ENCODE data around the gene NUP153.
"Not testable (repeated sequence)": the region's sequence is repeated elsewhere in the genome, so short reads cannot be mapped to it uniquely, and the experiment has no call there.

NUP153 gene

DNA sequence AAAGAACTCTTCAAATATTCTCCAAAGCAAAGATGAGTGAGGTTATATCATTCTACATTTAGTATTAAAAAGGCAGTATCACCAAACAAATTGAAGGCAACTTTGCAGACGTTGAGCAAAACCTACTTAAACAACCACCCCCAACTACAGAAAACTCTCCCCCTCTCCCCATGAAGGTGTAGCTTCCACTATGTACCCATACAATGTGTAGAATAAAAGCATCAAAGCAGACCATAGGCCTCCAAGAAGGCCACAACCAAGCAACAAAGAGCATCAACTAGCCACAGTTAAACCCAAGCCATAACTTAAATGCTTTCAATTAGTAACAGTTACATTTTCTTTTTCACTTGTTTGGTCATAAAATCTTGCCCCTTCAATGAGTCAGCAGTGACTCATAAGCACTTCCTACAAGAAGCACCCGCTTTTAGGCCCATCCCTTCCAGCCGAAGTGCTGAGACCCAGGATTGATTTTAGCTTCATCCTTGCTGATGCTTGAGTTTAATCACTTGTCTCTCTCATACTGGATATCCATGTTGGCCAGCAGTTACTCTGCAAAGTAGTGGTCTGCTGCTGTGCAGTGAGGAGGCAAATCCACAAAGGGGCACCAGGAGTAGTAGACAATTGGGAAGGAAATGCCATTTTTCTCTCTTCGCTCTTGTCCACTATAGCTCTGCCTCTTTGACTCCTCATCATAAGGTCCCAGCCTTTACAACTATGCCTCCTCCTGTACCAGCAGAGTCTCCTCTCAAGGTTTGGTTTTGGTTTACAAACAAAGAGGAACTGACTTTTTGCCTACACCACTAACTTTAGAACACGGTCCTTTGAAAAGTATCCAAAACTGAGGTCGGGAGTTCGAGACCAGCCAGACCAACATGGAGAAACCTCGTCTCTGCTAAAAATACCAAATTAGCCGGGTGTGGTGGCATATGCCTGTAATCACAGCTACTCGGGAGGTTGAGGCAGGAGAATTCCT is 8.4 kb upstream of the NUP153 start:
- no peak for DNase-seq (ENCODE audit: low read depth, low spot score)
- no peak overlapping the region for H3K4me3 ChIP-seq (ENCODE audit: low read length)

GRCh38 chr6:17714177-17714576 is 7.5 kb upstream of the NUP153 start:
- DNase-seq (ENCODE audit: low read depth, low spot score), result no peak

DNA sequence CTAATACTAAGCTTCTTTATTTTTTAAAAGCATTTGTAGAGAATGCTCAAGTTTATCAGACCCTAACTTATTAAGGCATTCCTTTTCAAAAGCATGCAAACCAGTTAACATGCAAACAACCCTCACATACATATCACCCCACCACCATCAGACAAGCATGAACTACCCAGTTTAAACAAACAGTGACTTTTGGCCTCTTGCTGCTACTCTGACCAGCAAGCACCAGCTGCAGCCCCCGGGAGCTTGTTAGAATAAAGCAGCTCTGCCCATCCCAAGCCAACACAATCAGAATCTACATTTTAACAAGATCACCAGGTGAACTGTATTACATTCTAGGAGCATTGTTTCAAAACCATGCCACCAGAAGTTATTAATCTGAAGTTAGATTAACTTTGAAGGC is 5.9 kb upstream of the NUP153 start:
- no peak overlapping the region for H3K4me3 ChIP-seq (ENCODE audit: low read length)
- no peak for DNase-seq (ENCODE audit: low read depth, low spot score)

More at GRCh38 chr6:17714177-17714576, 7.5 kb upstream of the NUP153 start:
- no peak overlapping the region for H3K4me3 ChIP-seq (ENCODE audit: low read length)

DNA sequence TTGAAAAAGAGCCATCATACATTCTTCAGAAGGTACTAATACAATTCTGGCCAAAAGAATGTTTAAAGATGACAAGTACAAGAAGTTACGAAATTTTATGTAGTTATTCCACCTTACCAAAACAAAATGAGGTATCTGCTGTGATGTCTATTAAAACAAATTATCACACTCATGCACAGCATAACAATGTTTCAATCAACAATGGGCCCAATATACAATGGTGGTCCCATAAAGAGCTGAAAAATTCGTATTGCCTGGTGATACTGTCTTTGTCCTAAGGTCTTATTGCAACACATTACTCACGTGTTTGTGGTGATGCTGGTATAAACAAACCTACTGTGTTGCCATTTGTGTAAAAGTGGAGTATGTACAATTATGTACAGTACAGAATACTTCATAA is 3.6 kb upstream of the NUP153 start:
- DNase-seq (ENCODE audit: low read depth, low spot score), result no peak
- no peak overlapping the region for H3K4me3 ChIP-seq (ENCODE audit: low read length)

DNA sequence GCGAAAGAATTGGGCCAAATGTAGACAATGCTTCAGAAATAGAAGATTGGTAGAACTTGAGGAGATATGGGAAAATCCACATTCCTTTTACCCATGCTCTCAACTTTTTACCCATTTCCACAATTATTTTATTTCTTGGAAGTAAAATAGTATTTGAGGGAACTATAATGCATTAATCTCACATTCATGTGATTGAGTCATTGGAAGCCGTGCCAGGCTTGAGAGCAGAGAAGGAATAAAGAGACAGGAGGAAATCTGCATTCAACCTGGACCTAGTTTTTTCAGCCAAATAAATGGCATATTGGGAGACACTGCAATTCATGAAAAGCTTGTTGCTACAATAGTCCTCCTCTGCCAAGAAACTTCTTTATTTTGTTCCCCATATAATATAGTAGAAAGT is 2.8 kb upstream of the NUP153 start:
- no peak for DNase-seq (ENCODE audit: low read depth, low spot score)

DNA sequence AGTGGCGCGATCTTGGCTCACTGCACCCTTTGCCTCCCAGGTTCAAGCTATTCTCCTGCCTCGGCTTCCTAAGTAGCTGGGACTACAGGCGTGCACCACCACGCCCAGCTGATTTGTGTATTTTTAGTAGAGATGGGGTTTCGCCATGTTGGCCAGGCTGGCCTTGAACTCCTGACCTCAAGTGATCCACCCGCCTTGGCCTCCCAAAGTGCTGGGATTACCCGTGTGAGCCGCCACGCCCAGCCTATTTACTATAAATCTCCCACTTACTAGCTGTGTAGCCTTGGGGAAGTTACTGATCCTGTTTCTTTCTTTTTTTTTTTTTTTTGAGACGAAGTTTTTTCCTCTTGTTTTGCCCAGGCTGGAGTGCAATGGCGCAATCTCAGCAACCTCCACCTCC is 1.3 kb upstream of the NUP153 start:
- not testable (repeated sequence) for DNase-seq (ENCODE audit: low read depth, low spot score); H3K4me3 ChIP-seq (ENCODE audit: low read length)

More for the DNA sequence above, 2.8 kb upstream of the NUP153 start:
- no peak overlapping the region for H3K4me3 ChIP-seq (ENCODE audit: low read length)

DNA sequence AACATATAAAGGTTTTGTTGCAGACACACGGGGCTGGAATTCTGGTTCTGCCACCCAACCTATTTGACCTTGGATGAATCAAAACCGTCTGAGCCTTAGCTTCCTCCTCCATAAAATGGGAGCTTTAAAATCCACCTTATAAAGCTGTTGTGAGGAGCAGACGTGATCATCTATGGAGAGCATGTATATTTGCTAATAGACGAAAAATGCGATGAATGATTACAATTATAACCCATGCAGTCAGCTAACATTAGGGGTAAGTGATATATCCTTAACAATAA is 586 bp upstream of the NUP153 start:
- DNase-seq (ENCODE audit: low read depth, low spot score), result no peak
- peak overlapping the region; percentile 82 for H3K4me3 ChIP-seq (ENCODE audit: low read length)

DNA sequence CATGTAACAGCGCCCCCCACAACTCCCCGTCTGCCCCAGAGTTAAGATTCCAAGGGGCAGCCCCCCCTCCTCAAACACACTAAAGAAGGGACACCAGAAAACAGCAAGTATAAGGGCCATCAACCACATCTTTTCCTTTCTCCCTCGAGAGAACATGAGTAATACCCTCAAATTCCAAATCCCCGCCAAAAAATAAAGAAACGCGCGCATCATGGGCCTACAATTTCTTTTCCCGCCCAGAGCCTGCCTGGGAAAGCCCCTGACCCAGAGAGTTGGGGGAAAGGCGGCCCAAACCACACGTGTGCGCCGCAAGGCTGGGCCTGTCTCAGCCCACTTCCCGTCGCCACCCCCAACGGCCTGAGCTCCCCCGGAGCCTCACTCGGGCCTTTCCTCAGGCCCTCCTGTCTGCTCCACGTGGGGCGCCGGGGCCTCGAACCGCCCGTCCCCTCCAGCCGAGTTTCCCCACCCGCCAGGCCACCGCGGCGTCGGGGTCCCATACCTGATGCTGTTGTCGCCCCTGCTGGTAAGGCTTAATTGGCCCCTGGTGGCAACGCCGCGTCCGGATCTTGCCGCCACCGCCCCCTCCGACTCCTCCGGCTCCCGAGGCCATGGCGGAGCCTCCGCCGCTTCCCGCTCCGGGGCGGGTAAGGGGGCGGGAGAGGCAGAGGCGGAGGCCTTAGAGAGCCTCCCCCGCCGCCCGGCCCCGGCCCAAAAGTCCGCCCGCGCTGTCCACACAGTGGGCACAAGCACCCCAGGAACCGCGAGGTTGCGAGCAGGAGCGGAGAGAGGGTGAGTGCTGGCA is 746 bp downstream of the NUP153 start:
- peak overlapping the region; percentile 82 for H3K4me3 ChIP-seq (ENCODE audit: low read length)
- DNase-seq (ENCODE audit: low read depth, low spot score), result peak; percentile 75

- H3K4me3 ChIP-seq (ENCODE audit: low read length), result peak overlapping the region; percentile 82
- no peak for DNase-seq (ENCODE audit: low read depth, low spot score)
These were observed 1.3 kb downstream of the NUP153 start for GRCh38 chr6:17705428-17705777.

DNA sequence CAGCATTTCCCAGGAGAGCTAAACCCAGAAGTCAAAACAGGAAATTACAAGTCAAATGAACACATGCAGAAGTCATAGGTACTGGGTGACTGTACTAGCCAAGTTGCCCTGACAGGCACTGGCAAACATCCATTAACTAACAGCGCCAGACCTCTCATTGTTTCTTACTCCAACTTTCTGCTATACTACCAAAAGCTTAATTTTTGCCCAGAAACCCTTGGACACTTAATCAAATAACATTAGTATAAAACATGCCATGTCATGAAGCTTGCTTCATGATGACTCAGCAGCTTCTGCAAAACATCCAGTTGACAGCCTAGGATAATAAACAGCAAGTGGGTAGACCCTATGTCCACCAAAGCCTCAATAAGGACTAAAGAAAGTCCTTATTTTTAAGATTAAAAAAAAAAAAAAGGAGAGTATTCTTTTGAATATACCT is 3.5 kb downstream of the NUP153 start:
- H3K4me3 ChIP-seq (ENCODE audit: low read length), result no peak overlapping the region
- peak; percentile 20 for DNase-seq (ENCODE audit: low read depth, low spot score)

DNA sequence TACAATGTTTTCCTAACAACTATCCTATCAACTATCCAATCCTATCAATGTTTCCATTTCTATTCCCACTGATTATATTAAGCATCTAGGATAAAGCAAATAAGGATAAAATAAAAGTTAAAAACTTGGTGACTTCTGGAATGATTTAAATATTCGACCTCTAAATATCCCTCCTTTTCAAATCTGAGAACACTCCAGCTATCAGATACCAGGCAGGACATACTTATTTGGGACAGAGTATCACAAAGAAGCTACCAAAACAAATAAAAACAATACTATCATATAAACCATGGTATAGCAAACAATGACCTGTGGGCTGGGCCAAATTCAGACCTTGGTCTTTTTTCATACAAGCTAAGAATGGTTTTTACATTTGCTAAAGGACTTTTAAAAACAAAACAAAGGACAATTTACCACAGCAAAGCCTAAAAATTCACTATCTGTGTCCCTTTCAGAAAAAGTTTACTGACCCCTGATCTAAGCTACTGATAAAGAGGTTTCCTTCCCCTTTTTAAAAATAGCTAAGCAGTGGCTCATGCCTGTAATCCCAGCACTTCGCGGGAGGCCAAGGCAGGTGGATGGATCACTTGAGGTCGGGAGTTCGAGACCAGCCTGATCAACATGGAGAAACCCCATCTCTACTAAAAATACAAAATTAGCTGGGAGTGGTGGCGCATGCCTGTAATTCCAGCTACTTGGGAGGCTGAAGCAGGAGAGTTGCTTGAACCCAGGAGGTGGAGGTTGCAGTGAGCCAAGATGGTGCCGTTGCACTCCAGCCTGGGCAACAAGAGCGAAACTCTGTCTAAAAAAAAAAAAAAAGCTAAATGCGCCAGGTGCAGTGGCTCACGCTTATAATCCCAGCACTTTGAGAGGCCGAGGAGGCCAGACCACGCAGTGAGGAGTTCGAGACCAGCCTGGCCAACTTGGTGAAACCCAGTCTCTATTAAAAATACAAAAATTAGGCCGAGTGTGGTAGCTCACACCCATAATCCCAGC is 6.0 kb downstream of the NUP153 start:
- no peak overlapping the region for H3K4me3 ChIP-seq (ENCODE audit: low read length)
- no peak for DNase-seq (ENCODE audit: low read depth, low spot score)

GRCh38 chr6:17691925-17692538 is 14.7 kb downstream of the NUP153 start:
- no peak for DNase-seq (ENCODE audit: low read depth, low spot score)
- no peak overlapping the region for H3K4me3 ChIP-seq (ENCODE audit: low read length)

DNA sequence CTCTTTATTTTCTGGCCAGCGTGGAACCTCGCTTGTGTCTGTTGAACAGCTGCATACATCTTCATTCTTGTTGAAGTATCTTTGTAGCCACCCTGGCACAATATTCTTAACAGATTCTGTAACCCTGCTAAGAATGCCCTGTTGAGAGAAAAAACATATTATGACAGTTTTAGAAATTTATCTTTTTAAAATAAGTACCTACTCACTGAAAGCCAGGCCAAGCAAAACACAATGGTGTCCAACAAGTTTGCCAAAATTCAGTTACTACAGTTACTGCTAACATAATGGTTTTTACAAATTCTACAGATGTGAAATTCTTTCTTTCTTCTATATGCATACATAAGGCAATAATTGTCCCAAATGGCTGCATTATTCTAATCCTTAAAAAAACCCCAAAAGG is 18.2 kb downstream of the NUP153 start:
- no peak overlapping the region for H3K4me3 ChIP-seq (ENCODE audit: low read length)
- DNase-seq (ENCODE audit: low read depth, low spot score), result no peak

GRCh38 chr6:17687136-17687535 is 19.6 kb downstream of the NUP153 start:
- no peak overlapping the region for H3K4me3 ChIP-seq (ENCODE audit: low read length)
- no peak for DNase-seq (ENCODE audit: low read depth, low spot score)

- H3K4me3 ChIP-seq (ENCODE audit: low read length), result no peak overlapping the region
- DNase-seq (ENCODE audit: low read depth, low spot score), result no peak
These were observed 22.6 kb downstream of the NUP153 start for GRCh38 chr6:17684134-17684533.

DNA sequence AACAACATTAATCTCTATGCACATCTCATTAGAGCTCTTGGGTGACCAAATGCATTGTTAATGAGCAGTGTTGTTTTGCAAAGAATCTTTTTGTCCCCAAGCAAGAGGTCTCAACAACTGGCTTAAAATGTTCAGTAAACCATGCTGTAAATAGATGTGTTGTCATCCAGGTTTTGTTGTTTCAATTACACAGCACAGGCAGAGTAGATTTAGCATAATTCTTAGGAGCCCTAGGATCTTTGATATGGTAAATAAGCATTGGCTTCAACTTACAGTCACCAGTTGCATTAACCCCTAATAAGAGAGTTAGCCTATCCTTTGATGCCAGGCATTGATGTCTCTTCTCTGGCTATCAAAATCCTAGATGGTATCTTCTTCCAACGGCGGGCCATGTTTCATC is 23.3 kb downstream of the NUP153 start:
- no peak overlapping the region for H3K4me3 ChIP-seq (ENCODE audit: low read length)
- DNase-seq (ENCODE audit: low read depth, low spot score), result no peak

- no peak overlapping the region for H3K4me3 ChIP-seq (ENCODE audit: low read length)
- no peak for DNase-seq (ENCODE audit: low read depth, low spot score)
These were observed 27.0 kb downstream of the NUP153 start for GRCh38 chr6:17679726-17680125.

DNA sequence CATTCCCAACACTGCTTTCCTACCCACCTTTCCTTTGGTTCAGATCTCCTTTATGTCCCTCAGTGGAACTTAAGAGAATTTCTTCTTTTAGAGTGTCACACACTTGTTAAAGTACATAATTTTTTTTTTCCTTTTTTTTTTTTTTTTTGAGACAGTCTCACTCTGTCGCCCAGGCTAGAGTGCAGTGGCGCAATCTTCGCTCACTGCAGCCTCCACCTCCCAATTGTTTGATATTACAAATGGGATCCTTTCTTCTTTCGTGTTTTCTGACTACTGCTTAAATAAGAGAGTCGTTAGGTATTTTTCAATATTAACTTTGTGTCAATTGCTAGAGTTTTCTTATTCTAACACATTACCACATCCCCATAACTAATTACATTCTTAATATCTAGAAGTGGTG is 29.1 kb downstream of the NUP153 start:
- no peak for DNase-seq (ENCODE audit: low read depth, low spot score)
- H3K4me3 ChIP-seq (ENCODE audit: low read length), result no peak overlapping the region

Data from Jurkat, Clone E6-1 (cell line).